GM12873 (cell line): ENCODE data around the gene MTHFD1.

ENCODE experiments used
- CTCF ChIP-seq: IDR thresholded peaks from 2 replicates; pipeline ENCODE4 v1.5.1; 2012; ENCODE audit warnings: low read depth, mild to moderate bottlenecking, moderate library complexity, low read length, control low read depth; ENCODE audit not compliant: insufficient read depth; ENCODE audit errors: missing control alignments

Gene MTHFD1

DNA sequence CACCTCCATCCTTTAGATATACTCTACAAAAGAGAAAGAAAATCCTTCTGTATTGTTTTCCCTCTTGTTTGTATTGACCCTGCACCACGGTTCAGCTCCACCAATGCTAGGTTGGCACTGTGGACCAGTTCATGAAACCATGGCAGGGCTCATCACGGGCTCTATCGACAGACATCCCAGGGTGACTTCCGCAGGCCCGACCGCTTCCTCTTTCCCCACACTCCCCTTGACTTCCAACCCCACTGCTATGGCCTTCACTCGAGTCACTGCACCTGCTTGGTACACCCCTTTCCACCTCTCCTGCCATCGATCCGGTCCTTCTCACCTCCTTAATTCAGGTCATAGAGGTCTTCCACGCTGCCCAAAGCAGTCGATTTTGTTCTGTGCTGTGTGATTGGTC lies 56.0 kb downstream of the MTHFD1 start:
- TF ChIP-seq CTCF, result no peak

DNA sequence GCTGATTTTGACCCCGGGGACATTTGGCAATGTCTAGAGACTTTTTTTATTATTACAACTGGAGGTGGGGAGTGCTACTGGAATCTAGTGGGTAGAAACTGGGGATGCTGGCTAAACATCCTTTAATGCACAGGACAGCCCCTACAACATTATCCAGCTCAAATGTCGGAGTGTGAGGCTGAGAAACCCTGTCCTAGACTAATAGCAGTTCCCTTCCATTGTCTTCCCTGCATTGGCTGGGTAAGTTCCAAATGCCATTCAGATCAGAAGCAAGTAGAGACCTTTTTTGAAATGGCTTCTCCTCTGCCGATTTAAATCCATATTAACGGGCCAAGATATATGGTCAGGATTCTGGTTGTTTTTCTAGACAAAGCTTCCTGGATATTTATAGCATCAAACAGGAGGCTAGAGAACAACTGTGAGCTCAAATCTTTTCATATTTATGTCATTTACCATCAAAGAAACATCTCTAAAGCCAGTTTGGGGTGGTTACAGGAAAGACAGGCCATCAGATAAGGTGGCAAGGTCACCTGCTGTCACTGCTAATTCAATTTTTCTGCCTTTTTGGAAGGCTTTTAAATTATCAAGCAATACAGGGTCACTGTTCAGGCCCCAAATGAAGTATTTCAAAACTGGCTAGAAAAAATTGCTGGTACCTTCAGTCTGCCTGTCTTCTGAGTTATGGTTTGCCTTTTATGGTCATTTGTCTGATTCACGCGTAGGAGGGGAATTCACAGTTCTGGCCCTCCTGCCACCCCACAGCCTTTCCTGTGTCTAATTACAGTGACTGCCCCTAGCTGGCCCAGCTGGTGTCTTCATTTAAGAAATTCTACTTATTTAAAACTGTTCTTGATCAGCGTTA lies 57.1 kb downstream of the MTHFD1 start:
- no peak for TF ChIP-seq CTCF

- no peak for TF ChIP-seq CTCF
Measured at GRCh38 chr14:64447876-64448670, 59.9 kb downstream of the MTHFD1 start.

DNA sequence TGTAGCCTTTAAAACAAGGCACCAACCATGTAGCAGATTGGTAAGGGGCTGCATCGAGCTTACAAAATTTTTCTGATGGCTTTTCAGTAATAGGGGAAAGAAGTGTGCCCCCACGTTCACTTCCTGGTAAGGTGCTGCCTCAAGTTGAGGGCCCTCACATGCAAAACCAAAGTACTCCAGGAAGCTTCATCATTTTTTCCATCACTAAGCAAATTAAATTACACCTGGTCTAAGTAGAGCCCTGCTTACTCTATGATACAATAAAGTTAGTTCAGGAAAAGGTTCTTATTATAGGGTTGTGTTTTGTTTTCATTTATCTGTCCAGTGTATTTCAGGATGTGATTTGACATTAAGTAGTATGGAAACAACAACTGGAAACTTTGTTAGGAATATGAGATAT lies 62.1 kb downstream of the MTHFD1 start:
- no peak for TF ChIP-seq CTCF

GRCh38 chr14:64454671-64455070 lies 66.5 kb downstream of the MTHFD1 start:
- no peak for TF ChIP-seq CTCF

DNA sequence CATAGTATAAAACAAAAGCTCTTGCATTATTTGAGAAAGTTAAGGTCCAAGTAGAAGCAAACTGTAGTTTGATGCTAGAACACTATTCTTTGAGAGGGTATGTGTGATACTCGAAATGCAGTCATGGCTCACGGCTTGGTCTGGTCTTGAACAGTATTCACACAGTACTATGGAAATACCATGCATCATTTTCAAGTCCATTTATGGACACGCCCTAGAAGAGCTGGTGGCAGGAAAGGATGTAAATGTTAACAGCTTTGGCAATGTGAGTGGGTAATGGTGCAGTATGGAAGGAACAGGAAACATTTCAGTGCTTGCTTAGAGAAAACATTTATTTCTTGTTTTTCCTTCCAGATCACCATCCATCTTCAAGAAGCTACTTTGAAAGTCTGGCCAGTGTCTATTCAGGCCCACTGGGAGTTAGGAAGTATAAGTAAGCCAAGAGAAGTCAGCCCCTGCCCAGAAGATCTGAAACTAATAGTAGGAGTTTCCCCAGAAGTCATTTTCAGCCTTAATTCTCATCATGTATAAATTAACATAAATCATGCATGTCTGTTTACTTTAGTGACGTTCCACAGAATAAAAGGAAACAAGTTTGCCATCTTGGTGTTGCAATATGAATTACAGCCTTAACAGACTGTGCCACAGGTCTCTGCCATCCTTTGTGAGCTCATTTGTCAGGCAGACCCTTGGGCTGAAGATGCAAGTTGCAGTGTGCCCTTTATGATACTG lies 71.4 kb downstream of the MTHFD1 start:
- no peak for TF ChIP-seq CTCF

DNA sequence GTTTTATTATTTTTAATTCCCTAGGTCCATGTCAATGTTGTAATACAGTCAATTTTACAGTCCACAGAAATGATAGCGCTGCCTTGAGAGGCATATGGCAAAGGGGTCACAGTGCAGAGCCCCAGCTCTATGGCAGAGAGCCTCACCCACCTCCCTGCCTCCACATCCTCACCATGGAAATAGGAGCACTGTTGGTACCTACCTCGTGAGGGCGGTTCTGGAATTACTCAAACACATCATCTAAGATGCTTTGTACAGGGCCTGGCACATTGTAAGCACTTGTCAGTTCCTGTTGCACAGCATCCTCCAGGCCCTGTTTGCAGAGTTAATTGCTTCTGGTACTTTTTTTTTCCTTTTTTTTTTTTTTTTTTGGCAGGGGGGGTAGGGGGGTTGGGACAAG lies 73.1 kb downstream of the MTHFD1 start:
- no peak for TF ChIP-seq CTCF
